HG02938 (cell line): ENCODE results near the gene CNTNAP2.
"Not testable (repeated sequence)": the region's sequence is repeated elsewhere in the genome, so short reads cannot be mapped to it uniquely, and the experiment has no call there.

Source experiments
- ATAC-seq: cut with Tn5 transposase; IDR thresholded peaks from one replicate; pipeline ENCODE4 v1.9.1; 2021; ENCODE audit warnings: mild to moderate bottlenecking, moderate library complexity; ENCODE audit not compliant: unreplicated experiment

Gene CNTNAP2

DNA sequence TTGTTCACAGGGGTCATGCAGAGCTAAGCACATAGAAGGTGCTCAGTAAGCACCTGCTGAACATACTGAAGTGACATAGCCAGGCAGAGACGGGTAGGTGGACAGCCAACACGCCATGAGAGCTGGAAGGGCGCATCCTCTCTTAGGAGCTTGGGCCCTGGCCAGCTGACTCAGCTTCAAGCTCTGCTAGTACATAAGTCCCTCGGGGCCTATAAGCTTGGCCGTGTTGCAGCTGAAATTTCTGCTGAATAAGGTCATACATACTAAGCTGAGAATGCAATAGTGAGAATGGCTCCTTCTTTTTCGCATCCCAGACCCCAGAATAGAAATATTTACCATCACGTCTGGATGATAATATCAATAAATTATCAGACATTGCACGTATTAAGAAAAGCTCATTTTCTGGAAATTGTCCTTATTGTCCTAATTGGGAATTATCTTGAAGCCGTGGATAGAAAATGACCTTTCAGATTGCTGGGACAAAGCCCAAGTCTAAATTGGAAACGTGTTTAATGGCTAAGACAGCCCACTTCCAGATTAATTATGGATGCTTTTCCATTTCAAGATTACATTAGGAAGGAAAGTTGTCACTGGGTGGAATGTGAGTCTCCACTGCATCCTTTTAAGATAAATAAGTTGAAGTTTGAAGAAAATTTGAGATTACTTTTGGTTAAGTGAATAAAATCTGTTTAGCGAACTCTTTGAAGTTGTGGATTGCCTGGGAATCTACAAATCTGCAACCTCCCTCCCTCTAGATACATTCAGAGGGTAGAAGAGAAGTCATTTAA is 2186.9 kb downstream of the CNTNAP2 start:
- ATAC-seq, result no peak

- no peak for ATAC-seq
Measured at GRCh38 chr7:148304083-148304335, 2187.4 kb downstream of the CNTNAP2 start.

DNA sequence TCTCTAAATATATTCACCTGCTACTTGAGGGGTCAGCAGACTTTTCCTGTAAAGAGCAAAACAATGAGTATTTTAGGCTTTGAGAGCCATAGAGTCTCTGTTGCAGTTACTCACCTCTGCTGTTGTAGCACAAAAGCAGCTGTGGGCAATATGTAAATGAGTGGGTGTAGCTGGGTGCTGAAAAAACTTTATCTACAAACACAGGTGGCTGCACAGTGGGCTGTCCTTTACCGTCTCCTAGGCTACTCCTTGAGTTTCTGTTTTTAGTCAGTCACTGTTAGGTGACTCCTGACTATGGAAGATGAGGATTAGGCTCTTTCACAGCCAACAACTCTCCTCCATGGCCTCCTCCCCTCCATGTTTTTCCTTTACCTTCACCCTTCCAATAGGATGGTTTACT is 2187.9 kb downstream of the CNTNAP2 start:
- ATAC-seq, result no peak

DNA sequence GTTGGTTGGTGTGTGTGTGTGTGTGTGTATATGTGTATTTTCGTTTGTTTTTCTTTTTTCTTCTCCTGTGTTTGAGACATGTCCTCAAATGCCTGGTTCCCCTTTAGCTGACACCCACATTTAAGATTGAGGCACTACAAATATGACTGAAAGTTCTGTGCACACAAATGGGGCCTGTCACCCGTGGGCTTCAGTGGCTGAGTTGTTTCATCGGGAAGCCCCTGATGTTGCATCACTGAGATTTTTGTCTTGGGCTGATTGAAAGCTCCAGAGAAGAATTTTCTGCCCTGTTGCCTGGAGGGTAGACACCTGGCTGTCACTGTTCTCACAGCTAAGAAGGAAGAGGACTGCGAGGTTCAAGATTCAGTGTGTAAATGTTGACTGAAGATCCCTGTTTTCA is 2190.2 kb downstream of the CNTNAP2 start:
- ATAC-seq, result no peak

- no peak for ATAC-seq
Measured at GRCh38 chr7:148318102-148318811, 2201.7 kb downstream of the CNTNAP2 start.

GRCh38 chr7:148318838-148319237 is 2202.2 kb downstream of the CNTNAP2 start:
- ATAC-seq, result no peak

DNA sequence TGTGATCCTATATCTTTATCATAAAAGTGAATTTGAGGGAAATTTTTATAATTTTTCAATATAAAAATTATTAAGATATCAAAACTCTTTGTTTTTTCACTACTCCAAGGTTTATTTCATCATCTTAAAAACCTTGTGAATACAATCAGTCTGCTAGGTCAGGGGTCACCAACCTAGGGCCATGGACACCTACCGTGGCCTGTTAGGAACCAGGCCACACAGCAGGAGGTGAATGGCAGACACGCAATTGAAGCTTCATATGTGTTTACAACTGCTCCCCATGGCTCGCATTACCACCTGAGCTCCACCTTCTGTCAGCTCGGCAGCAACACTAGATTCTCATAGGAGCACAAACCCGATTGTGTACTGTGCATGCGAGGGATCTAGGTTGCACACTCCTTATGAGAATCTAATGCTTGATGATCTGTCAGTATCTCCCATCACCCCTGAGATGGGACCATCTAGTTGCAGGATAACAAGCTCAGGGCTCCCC is 2202.8 kb downstream of the CNTNAP2 start:
- ATAC-seq, result no peak

DNA sequence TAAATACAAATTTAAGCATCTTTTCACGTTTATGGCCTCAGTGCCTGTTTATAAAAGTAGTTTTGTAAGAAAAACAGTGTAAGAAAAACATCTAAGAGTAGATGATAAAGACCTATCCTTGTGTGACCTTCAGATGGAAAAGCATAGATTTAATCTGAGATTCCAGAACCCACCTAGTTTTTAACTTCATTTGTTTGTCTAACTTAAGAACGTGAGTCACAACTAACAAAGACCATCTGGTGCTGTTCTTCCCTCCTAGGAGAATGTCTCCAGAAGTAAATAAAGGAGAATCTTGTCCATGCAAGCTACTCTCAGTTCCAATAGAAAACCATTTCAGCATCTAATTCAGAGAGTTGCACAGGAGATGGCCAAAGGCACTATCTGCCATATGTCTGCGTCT is 2208.6 kb downstream of the CNTNAP2 start:
- no peak for ATAC-seq

- ATAC-seq, result no peak
Measured at GRCh38 chr7:148327379-148327778, 2210.8 kb downstream of the CNTNAP2 start.

GRCh38 chr7:148328906-148329305 is 2212.3 kb downstream of the CNTNAP2 start:
- ATAC-seq, result no peak

- no peak for ATAC-seq
Measured at GRCh38 chr7:148330124-148330818, 2213.7 kb downstream of the CNTNAP2 start.

- no peak for ATAC-seq
Measured at GRCh38 chr7:148330822-148331221, 2214.2 kb downstream of the CNTNAP2 start.

GRCh38 chr7:148331456-148331855 is 2214.9 kb downstream of the CNTNAP2 start:
- ATAC-seq, result not testable (repeated sequence)

GRCh38 chr7:148332191-148333186 is 2215.9 kb downstream of the CNTNAP2 start:
- no peak for ATAC-seq

- no peak for ATAC-seq
Measured at GRCh38 chr7:148334441-148334956, 2217.9 kb downstream of the CNTNAP2 start.

- no peak for ATAC-seq
Measured at GRCh38 chr7:148334959-148335577, 2218.5 kb downstream of the CNTNAP2 start.

DNA sequence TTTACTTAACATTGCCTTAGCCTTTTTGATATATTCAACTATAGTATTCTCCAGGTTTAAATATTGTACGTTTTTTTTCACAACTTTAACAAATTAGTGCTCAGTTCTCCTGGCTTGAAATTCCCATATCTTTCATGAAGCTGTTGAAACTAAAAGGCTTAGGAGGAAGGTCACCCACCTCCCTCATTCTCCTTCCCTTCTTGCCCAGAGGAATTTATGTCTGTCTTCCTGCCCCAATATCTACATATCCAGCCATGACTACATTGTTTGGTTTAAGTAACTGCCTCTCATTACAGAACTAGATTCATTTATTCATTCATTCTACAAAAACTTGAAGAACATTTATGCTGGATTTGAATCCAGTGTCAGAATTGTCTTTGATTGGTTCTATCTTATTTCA is 2219.2 kb downstream of the CNTNAP2 start:
- ATAC-seq, result no peak

DNA sequence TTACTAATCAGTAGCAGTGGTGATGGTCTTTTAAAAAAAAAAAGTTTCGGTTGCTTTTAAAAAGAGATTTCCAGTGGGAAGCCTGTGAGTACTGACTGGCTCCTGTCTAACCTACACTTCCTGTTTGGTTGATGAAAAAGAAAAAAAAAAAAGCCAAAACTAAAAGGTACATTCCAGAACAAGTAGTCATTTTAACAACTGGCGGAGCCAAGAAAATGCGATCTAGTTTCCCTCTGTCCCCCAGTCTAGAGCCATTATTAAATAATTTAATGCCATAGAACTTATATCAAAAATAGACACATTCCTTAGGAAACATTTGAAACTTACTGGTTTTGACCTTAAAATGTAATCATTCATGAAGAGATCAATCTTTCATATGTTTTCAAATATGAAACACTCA is 2219.8 kb downstream of the CNTNAP2 start:
- no peak for ATAC-seq

DNA sequence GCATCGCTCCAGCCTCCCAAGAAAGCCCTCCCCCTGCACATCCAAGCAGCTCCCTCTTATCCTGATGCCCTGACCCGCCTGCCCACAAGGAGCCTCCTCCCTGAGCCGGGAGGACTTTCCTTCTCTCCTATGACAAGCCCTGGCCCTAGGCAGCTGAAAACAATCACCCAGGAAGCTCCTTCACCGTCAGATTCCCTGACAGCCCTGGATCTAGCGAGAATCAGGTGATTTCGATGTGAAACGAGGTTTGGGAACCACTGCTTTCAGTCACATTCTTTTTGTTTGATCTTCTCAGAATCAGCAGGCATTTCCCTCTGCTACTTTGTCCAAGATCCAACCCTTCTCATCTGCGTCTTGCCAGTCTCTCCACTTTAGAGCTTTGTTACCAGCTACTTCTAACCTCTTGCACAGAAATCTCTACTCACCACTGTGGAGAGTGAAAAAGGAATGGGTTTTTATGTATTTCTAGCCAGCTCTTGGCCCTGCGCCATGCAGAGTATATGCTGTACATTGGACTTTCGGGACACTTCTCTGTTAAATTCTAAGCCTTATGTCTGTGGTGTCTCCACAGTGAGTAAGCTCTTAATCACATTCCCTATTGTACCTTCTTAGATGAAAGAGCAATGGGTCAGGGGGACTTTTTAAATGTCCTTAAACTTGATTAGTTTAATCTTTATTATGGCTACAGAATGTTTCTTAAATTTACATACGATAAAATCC is 2220.8 kb downstream of the CNTNAP2 start:
- ATAC-seq, result no peak
